ENCODE results near the gene TIMP2.

TIMP2 gene, protein sequence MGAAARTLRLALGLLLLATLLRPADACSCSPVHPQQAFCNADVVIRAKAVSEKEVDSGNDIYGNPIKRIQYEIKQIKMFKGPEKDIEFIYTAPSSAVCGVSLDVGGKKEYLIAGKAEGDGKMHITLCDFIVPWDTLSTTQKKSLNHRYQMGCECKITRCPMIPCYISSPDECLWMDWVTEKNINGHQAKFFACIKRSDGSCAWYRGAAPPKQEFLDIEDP

DNA sequence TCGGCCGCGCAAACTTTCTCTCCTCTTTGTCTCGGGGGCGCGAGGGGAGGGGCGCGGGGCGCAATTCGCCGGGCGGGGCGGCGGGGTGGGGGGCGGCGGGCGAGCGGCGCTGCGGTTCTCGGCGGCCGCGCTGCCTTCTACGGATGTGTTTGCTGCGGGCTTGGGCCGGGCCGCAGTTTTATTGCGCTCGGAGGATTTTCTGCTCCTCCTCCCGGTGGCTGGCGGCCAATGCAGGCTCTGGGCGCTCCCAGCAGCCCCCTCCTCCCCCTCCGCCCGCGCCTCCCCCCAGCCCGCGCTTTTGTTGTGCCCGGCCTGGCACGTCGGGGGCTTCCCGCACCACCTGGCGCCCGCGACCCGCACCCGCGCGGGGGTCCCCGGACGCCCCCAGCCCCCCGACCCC is at the start of gene TIMP2:
TSS of gene TIMP2 (minus strand) at position 154 of the 400 bp plus-strand sequence. CDS start 299 bp downstream, outside the sequence.
- peak within 1 kb of the TSS; percentile 56 for H3K27ac ChIP-seq
- TF ChIP-seq, protein P1, sequence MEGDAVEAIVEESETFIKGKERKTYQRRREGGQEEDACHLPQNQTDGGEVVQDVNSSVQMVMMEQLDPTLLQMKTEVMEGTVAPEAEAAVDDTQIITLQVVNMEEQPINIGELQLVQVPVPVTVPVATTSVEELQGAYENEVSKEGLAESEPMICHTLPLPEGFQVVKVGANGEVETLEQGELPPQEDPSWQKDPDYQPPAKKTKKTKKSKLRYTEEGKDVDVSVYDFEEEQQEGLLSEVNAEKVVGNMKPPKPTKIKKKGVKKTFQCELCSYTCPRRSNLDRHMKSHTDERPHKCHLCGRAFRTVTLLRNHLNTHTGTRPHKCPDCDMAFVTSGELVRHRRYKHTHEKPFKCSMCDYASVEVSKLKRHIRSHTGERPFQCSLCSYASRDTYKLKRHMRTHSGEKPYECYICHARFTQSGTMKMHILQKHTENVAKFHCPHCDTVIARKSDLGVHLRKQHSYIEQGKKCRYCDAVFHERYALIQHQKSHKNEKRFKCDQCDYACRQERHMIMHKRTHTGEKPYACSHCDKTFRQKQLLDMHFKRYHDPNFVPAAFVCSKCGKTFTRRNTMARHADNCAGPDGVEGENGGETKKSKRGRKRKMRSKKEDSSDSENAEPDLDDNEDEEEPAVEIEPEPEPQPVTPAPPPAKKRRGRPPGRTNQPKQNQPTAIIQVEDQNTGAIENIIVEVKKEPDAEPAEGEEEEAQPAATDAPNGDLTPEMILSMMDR (conservative IDR thresholded peaks at IDR 0.05): no peak
- TF ChIP-seq ZFX (IDR thresholded peaks at IDR 0.05): no peak

- peak overlapping the region; percentile 76 for H3K27ac ChIP-seq
Observed at GRCh38 chr17:78973792-78974520, 48.8 kb upstream of the TIMP2 start.

DNA sequence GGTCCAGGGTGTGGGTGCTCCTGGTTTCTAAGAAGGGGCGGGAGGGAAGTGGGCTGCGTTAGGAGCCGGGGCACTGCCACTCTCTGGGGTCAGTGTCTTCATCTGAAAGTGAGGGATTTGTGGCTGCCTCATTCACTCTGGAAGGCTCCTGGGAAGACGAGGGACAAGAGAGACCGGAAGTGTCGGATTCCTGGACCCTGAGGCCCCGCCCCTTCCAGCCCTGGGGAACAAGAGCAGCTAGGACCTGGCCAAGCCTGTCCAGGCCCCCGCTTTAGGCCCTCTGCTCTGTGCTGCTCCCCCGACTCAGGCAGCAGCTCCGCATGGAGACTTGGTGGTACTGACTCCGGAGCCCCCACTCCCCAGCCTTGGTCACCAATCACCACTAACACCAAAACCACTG is 48.0 kb upstream of the TIMP2 start:
- peak overlapping the region; percentile 76 for H3K27ac ChIP-seq
- TF ChIP-seq, protein P1 (conservative IDR thresholded peaks at IDR 0.05): no peak
- no peak for TF ChIP-seq ZFX (IDR thresholded peaks at IDR 0.05)

More at GRCh38 chr17:78973792-78974520, 48.8 kb upstream of the TIMP2 start:
- TF ChIP-seq ZFX (IDR thresholded peaks at IDR 0.05): no peak
- TF ChIP-seq, protein P1 (conservative IDR thresholded peaks at IDR 0.05): no peak

DNA sequence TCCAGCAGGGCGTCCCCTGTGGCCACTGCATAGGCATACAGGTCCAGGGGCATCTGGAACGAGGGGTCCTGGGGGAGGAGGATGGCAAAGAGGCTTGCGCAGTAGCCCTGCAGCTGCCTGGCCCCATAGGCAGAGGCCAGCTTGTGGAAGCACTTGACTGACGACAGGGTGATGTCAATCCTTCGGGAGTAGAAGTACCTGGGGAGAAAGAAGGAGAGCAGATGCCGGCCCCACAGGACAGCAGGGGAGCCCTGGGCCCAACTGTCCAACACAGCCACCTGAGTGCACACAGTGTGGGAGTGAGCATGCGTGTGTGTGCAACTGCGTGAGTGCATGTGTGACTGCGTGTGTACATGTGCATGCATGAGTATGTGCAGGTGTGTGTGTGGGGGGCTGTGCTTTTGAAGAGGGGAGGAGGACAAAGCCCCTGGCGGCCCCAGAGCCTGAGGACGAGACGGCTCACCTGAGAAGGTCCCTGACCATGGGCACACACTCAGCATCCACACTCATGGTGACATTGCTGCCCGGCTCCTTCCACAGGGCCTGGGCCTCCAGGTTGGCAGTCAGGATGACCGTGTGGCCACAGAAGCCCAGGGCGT is 47.4 kb upstream of the TIMP2 start:
- TF ChIP-seq, protein P1 (conservative IDR thresholded peaks at IDR 0.05): no peak
- TF ChIP-seq ZFX (IDR thresholded peaks at IDR 0.05): no peak
- peak overlapping the region; percentile 76; the same call in 1 of the 2 replicates for H3K27ac ChIP-seq

- no peak for TF ChIP-seq ZFX (IDR thresholded peaks at IDR 0.05)
- TF ChIP-seq, protein P1 (conservative IDR thresholded peaks at IDR 0.05): no peak
- H3K27ac ChIP-seq: peak overlapping the region; percentile 12; the same call in 1 of the 2 replicates
Observed at GRCh38 chr17:78971756-78972506, 46.7 kb upstream of the TIMP2 start.

- H3K27ac ChIP-seq: peak overlapping the region; percentile 12; the same call in 1 of the 2 replicates
- TF ChIP-seq, protein P1 (conservative IDR thresholded peaks at IDR 0.05): peak; percentile 94
- no peak for TF ChIP-seq ZFX (IDR thresholded peaks at IDR 0.05)
Observed at GRCh38 chr17:78970834-78971755, 45.9 kb upstream of the TIMP2 start.

All from C4-2B (cell line).